ENCODE measurements around the gene OR6K6.

GRCh38 chr1:158719664-158720063 is 34.9 kb upstream of the OR6K6 start:
- TF ChIP-seq CTCF (IDR thresholded peaks at IDR 0.05; ENCODE audit: insufficient read depth, low read length, poor library complexity, severe bottlenecking): no peak
- TF ChIP-seq EZH2phosphoT487 (conservative IDR thresholded peaks at IDR 0.05; ENCODE audit: low read length): no peak
